ENCODE results near the gene OR10G7.
"Not testable (repeated sequence)": the region's sequence is repeated elsewhere in the genome, so short reads cannot be mapped to it uniquely, and the experiment has no call there.

The OR10G7 gene

DNA sequence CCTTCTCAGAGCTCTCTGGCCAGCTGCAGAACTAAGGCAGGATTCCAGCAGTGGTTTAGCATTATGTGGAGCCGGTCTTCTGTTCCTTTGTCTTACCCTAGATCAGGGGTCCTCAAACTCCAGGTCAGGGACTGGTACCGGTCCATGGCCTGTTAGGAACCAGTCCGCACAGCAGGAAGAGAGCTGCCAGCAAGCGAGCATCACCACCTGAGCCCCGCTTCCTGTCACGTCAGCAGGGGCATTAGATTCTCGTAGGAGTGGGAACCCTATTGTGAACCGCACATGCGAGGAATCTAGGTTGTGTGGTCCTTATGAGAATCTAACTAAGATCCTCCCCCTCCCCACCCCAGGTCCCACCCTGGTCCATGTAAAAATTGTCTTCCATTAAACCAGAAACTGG is 1.6 kb downstream of the OR10G7 start:
- no peak for DNase-seq

DNA sequence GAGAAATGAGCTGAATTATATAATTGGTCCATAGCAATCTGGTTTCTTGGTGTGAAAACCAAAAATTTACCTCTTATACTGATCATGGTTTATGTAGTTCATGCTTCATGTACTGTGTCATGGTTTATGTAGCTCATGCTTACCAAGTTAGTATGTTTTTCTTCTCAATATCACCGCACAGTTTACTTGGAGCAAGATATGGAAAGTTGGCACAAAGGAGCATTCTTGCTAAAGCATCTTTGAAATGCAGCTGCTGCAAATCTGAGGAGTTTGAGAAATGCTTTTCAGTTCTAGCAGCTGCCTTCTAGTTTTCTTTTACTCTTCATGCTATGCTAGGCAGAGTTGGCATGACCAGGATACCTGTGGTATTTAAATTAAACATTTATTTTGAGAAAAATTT is 4.5 kb downstream of the OR10G7 start:
- no peak for DNase-seq

DNA sequence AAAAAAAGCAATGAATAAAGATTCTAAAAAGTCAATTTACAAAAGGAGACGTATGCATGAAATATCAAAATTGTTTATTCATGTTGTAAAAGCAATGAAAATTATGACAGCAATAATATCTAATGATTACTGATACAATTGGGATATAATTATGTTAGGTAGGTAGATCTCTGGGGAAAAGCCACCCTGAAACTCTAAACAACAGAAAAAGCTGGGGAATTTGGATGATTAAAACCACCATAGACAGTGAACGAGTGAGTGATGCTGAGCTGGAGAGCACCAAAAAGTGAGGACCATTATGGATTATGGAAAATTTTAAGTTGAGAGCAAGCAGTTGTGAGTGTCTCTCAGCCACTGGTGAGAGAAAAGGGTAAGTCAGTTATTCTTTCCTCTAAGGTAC is 14.6 kb downstream of the OR10G7 start, which contains the start of gene OR10G8:
TSS of gene OR10G8 (plus strand) at position 301 of the 400 bp plus-strand sequence. CDS start 2,825 bp downstream, outside the sequence.
- no peak for DNase-seq

DNA sequence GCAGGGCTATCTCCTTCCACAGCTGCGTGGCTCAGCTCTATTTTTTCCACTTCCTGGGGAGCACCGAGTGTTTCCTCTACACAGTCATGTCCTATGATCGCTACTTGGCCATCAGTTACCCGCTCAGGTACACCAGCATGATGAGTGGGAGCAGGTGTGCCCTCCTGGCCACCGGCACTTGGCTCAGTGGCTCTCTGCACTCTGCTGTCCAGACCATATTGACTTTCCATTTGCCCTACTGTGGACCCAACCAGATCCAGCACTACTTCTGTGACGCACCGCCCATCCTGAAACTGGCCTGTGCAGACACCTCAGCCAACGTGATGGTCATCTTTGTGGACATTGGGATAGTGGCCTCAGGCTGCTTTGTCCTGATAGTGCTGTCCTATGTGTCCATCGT is 25.3 kb downstream of the OR10G7 start:
- not testable (repeated sequence) for DNase-seq

DNA sequence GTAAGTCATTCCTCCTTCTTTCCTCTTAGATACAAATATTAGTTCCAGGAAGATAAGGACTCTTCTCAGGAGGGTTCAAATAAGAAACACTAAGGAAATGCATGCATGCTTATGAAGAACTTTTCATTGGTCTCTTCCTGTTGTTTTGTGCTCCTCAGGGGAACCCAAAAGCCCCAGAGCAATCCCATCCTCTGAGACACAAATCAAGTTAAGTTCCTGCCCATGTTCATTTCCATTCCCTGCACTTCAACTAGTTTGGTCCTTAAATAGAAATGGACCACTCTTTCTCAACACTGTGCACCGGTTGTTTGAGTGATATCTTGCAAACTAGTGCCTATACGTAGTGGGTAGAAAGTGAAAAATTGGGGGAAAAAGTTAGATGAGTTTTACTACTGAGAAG is 28.4 kb downstream of the OR10G7 start, which contains the start of gene OR10G4:
TSS of gene OR10G4 (plus strand) at position 301 of the 400 bp plus-strand sequence. CDS start 2,578 bp downstream, outside the sequence.
- DNase-seq: no peak

DNA sequence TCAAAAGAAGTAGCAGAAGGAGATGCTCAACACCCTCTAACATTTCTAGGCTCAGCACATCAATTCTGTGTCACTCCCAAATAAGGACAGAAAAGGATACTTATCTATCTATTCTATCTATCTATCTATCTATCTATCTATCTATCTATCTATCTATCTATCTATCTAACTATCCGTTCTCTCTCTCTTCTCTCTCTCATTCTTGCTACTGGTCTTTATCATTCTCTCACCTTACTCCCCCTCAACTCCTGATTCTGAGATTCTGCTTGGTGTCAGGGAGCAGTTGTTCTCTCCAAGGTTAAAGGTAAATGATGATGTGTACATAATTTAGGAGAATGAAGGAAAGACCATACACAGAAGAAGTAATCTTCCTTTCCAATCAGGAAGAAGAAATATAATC is 46.0 kb downstream of the OR10G7 start, which contains the start of gene OR10G6:
TSS of gene OR10G6 (minus strand) at position 43 of the 400 bp plus-strand sequence. CDS start at position 43, 0 bp downstream.
- no peak for DNase-seq

Data from fibroblast of skin of scalp (primary cell).